HFFc6 (cell line): ENCODE results near the gene EXOC6. TPM values are rescaled to one million over a fixed set of nuclear protein-coding genes. Genes with fewer than 3 reads are reported as not detected.

Source experiments
- DNase-seq: peaks from one replicate; pipeline ENCODE4 v3.0.0-alpha.2; 2018
- H3K27ac Mint-ChIP-seq: 2 replicates; pipeline ENCODE4 v1.8.0; 2020; ENCODE audit warnings: mild to moderate bottlenecking, mixed read lengths
- H3K27me3 Mint-ChIP-seq: 2 replicates; pipeline ENCODE4 v1.8.0; 2021; ENCODE audit warnings: mild to moderate bottlenecking, moderate library complexity, mixed read lengths; ENCODE audit not compliant: insufficient read depth
- H3K36me3 Mint-ChIP-seq: 2 replicates; pipeline ENCODE4 v1.8.0; 2021; ENCODE audit warnings: low read depth, mixed read lengths
- H3K4me1 Mint-ChIP-seq: 2 replicates; pipeline ENCODE4 v1.8.0; 2020; ENCODE audit warnings: low read depth, mixed read lengths
- H3K4me3 Mint-ChIP-seq: 2 replicates; pipeline ENCODE4 v1.8.0; 2020; ENCODE audit warnings: mild to moderate bottlenecking, moderate library complexity, mixed read lengths
- H3K9me3 Mint-ChIP-seq: 2 replicates; pipeline ENCODE4 v1.8.0; 2020; ENCODE audit warnings: mild to moderate bottlenecking, mixed read lengths
- CTCF ChIP-seq: fragments of 200-600 bp; sonication (generic); IDR thresholded peaks from 2 replicates; pipeline ENCODE4 v1.5.0; 2021; ENCODE audit warnings: antibody characterized with exemption, mild to moderate bottlenecking
- total RNA-seq, 6 experiments: library from RNA; stranded (reverse); fragmentation: NEBNext Ultra II Directional; extraction: Animal tissue kit (Norgen Biotek cat#: 25700); gene quantifications; 2 replicates in 1 of 6; 3 replicates in 5 of 6; pipeline ENCODE4 v1.2.3, GENCODE V29; 2021

The EXOC6 gene
- total RNA-seq, 6 experiments from 2014 or later: 5.7 to 8.6 (median 6.3) TPM

GRCh38 chr10:93073539-93074146, 225.3 kb downstream of the EXOC6 start, which contains the start of gene CYP26A1:
CYP26A1 (plus strand) TSS chr10:93073893; CDS start chr10:93073935, 42 bp downstream.
- H3K4me3 Mint-ChIP-seq: peak within 1 kb of the TSS; percentile 36; the same call in 1 of the 2 replicates
- DNase-seq: no peak
- peaks cover 48% of the 10 kb centered on the region for H3K27me3 Mint-ChIP-seq
- TF ChIP-seq CTCF: no peak
- no peaks in the 10 kb centered on the region for H3K9me3 Mint-ChIP-seq
- H3K36me3 Mint-ChIP-seq: no peaks in the 10 kb centered on the region; the same call in 1 of the 2 replicates
- no peak within 1 kb of the TSS for H3K27ac Mint-ChIP-seq
- peaks cover 21% of the 10 kb centered on the region for H3K4me1 Mint-ChIP-seq

GRCh38 chr10:93074147-93074596, 225.9 kb downstream of the EXOC6 start:
- Mint-ChIP-seq H3K27ac (no peak overlapping the region), H3K9me3 (no peaks in the 10 kb centered on the region), H3K27me3 (peaks cover 43% of the 10 kb centered on the region), H3K36me3 (no peaks in the 10 kb centered on the region; the same call in 1 of the 2 replicates), H3K4me3 (peak overlapping the region; percentile 36; the same call in 1 of the 2 replicates), H3K4me1 (peaks cover 21% of the 10 kb centered on the region)
- DNase-seq: no peak
- peak; percentile 22; the same call in 1 of the 2 replicates for TF ChIP-seq CTCF

DNA sequence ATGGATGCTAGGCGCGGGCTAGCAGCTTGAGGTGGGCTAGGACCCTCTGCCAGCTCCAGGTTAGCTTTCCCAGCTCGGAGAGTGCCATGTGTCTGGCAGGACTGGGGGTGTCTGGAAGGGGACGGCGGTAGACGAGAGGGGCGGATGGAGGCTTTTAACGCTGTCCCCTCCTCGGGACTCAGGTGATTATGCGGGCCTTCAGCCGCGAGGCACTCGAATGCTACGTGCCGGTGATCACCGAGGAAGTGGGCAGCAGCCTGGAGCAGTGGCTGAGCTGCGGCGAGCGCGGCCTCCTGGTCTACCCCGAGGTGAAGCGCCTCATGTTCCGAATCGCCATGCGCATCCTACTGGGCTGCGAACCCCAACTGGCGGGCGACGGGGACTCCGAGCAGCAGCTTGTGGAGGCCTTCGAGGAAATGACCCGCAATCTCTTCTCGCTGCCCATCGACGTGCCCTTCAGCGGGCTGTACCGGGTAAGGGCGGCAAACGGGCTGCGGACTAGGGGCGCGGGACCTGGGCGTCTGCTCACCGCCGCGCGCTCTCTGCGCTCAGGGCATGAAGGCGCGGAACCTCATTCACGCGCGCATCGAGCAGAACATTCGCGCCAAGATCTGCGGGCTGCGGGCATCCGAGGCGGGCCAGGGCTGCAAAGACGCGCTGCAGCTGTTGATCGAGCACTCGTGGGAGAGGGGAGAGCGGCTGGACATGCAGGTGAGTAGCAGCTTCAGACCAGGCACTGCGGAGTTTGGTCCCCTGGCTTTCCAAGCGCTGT, 226.5 kb downstream of the EXOC6 start:
- no peak for DNase-seq
- H3K4me3 Mint-ChIP-seq: peak overlapping the region; percentile 36
- peaks cover 40% of the 10 kb centered on the region for H3K27me3 Mint-ChIP-seq
- H3K36me3 Mint-ChIP-seq: no peaks in the 10 kb centered on the region; the same call in 1 of the 2 replicates
- H3K27ac Mint-ChIP-seq: no peak overlapping the region
- no peaks in the 10 kb centered on the region for H3K9me3 Mint-ChIP-seq
- no peak for TF ChIP-seq CTCF
- H3K4me1 Mint-ChIP-seq: peaks cover 27% of the 10 kb centered on the region

GRCh38 chr10:93075369-93076221, 227.3 kb downstream of the EXOC6 start:
- no peak overlapping the region for H3K27ac Mint-ChIP-seq
- H3K27me3 Mint-ChIP-seq: peaks cover 40% of the 10 kb centered on the region
- no peak for TF ChIP-seq CTCF
- no peak for DNase-seq
- H3K36me3 Mint-ChIP-seq: no peaks in the 10 kb centered on the region; the same call in 1 of the 2 replicates
- H3K9me3 Mint-ChIP-seq: no peaks in the 10 kb centered on the region
- no peak overlapping the region for H3K4me3 Mint-ChIP-seq
- peaks cover 36% of the 10 kb centered on the region for H3K4me1 Mint-ChIP-seq

GRCh38 chr10:93076871-93077270, 228.6 kb downstream of the EXOC6 start:
- TF ChIP-seq CTCF: no peak
- Mint-ChIP-seq H3K36me3 (no peaks in the 10 kb centered on the region; the same call in 1 of the 2 replicates), H3K27ac (no peak overlapping the region), H3K4me3 (no peak overlapping the region), H3K4me1 (peaks cover 47% of the 10 kb centered on the region), H3K9me3 (no peaks in the 10 kb centered on the region), H3K27me3 (peaks cover 34% of the 10 kb centered on the region)
- no peak for DNase-seq
